CD4-positive, alpha-beta T cell treated with Interleukin-12 subunit alpha and Interleukin-12 subunit beta, for 1 hour (primary cell): ENCODE data around the gene ELFN1.

Source experiments
- DNase-seq: peaks from one replicate; pipeline ENCODE4 v3.0.0-alpha.2; 2020

ELFN1 gene

DNA sequence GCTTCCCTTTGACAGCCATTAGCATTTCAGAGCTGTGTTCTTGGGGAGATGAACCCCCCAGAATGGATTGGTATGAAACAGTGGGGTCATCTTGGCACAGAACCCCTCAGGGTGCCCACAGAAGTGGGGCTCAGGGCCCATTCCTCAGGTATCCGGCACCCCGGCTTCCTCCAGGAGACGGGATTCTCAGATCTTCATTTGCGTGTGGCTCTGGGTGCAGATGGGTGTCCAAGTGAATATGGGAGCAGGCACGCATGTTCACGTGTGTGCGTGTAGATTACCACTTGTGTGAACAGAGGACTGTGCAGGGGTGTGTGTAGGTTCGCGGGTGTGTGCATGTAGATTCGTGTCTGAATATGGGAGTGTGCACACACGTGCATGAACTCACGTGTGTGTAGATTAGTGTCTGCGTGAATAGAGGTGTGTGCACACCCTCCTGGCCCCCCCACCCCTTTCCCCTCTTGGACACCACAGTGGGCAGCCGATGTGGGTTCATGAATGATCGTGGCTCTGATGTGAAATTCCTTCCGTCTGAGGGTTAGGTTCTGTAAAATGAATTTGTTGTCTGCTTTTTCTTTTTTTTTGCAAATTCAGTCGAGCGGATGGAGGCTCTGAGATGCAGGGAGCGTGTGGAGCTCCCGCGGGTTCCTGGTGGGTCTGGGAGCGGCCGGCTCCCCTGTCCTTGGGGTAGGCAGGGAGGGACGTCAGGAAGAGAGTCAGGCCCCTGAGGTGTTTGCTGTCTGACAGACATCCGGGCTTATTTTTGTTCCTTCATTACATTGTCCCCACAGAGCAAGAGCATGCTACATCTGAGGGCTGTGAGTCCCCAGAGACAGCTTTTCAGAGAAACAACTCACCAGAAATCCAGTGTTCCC, 7.4 kb downstream of the ELFN1 start:
- no peak for DNase-seq

DNA sequence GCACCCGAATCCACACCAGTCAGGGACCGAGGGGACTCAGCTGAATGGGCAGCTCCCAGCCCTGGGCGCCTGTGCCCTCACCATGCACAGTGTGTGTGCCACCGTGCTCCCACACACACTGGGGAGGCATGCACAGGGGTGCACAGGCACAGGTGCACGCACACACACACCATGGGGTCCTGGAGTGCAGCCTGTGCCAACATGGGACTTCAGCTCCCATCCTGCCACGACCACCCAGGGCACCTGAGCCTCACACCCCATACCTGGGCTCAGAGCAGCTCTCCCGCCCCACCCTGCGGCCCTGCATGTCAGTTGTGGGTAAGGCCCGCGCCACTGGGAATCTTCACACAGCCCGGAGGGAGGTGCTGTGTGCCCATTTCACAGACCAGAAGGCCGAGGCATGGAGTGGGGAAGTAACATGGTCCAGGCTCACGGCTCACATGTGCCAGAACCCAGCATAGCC, 8.0 kb downstream of the ELFN1 start:
- DNase-seq = no peak

DNA sequence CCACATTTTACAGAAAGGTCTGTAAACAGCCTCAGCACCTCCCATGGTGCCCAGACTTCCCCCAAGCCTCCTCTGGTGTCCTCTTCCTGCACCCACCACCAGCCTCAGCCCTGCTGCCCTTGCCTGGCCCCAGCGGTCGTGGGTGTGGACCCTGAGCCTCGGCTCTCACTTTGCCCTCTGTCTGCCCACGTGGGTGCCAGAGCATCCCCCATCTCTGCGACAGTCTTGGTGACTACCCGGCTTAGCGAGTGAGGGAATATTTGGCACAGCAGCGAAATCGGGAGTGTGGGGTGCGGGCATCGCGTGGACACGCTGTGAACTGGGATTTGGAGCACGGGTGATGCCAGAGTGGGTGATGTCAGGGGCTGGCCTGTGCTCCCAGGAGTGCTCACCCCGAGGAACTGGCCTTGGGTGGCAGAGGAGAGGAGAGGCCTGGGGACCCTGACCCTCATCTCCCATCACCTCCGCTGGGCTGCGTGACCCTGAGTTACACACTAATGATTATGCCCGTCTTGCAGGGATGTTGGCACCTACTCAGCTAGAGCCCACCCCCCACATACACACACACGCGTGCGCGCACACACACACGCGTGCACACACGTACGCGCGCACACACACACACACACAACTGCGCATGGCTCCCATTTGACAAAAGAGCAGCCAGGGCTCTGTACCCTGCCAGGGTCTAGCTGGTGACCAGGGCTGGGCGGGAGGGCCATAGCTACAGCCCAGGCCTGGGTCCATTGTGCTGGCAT, 8.7 kb downstream of the ELFN1 start:
- no peak for DNase-seq

DNA sequence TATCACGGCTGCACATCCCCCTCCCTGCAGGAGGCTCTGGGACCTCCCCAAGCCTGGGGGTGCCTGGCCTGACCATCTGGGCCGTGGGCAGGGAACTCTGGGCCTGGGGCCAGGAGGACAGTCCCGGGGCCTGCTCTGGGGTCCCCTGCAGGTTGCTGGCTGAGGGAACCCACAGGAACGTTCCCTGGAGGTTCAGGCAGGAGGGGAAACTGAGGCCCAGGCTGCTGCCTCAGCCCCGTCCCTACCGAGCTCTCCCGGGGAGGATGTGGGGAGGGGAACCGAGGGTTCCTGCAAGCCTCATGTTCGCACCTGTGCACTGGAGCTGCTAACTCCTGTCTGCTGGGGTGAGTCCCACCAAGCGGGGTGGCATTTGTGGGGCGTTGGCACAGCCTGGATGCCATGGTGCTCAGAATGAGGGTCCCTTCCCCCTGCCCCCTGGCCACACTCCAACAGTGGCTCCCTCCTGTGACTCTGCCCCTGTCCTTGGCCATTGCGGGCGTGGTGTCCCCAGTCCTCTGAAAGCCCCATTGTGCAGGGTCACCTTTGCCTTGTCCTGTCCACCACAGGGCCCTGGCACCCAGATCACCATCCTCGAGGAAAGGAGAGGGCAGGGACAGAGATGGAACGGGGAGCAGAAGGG, 9.4 kb downstream of the ELFN1 start:
- DNase-seq = no peak

DNA sequence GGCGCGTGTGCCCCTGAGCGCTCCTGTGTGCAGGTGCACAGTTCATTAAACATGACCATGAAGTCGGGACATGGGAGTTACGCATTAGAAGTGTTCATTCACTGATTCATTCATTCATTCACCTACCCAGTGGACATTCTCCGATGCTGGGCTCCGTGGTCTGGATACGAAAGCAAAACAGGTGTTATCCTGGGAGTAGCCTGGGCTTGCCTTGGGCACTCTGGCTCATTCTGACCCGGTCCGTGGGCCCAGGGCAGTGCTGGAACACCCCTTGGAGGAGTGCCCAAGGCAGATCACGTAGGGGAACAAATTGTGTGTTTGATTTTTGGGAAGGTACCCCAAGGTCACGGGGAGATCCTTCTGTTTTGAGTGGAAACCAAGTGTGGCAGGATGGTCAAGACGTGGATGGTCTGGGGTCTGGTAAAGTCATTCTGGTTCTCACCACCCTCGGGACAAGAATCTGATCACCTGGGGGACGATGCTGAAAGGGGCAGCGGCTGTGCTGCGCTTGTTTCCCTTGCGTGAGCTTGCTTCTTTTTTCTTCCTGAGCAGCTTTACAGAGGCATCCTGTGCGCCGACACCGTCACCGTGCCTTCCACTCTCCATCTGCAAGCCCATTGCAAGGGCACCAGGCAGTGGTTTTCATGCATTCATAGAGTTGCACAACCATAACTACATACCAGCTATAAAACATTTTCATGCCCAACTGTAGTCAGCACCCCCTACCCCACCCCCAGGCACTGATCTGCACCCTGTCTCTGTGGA, 10.1 kb downstream of the ELFN1 start:
- DNase-seq = no peak

DNA sequence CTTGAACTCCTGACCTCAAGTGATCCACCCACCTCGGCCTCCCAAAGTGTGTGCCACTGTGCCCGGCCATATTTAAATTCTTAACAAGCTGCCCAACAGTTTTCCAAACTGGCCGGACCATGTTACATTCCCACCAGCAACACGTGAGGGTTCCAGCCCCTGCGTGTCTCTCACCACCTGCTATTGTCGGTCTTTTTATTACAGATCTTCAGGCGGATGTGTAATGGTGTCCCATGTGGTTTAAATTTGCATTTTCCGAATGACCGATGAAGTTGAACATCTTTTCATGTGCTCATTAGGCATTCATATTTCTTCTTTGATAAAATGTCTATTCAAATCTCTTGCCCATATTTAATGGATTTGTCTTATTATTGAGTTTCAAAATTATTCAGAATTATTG, 11.5 kb downstream of the ELFN1 start:
- no peak for DNase-seq

DNA sequence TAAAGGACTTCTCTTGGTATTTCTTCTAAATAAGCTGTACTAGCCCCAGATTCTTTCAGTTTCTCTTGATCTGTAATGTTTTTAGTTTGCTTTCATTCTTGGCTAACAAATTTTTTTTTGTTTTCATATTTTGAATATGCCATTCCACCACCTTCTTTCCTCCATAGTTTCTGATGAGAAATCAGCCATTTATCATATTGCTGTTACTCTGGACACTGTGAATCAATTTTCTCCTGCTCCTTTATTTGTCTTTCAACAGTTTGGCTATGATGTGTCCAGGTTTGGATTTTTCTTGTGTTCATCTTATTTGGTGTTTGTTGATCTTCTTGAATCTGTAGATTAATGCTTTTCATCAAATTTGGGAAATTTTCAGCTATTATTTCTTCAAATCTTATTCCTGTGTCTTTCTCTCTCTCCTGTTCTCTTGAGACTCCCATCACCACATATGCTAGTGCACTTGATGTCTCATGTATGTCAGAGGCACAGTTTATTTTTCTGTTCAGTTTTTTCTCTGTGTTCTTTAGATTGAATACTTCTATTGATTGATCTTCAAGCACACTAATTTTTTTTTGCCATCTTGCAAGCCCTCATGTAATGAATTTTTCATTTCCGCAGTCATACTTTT, 15.0 kb downstream of the ELFN1 start:
- DNase-seq = no peak

DNA sequence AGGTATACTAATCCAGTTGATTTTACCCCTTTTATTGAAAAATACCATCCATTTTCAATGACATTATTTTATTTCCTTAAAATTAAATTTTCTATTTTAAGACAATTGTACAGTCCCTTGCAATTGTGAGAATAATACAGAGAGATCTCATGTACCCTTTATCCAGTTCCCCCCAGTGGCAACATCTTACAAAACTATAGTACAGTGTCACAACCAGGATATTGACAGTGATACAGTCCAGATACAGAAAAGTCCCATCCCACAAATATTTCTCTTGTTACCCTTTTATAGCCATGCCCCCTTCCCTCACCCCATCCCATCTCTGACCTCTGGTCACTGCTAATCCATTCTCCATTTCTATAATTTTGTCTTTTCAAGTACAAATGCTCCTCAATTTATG, 18.5 kb downstream of the ELFN1 start:
- no peak for DNase-seq

DNA sequence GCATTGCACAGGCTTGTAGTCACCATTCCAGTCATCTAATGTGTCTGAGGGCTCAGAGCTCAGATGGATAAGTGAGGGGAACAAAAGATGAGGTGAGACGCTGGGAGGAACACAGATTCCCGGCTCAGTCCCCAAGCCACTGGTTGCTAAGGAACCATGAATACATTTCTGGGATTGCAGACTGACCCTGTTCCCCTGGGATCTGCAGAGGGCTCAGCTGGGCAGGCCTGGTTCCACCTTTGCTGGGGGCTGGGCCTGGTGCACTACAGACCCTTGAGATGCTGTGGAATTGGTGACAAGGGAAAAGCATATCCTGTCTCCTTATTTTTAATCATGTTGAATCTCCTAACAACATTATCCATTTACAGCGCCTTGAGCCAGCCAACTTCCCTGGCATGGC, 19.2 kb downstream of the ELFN1 start:
- no peak for DNase-seq

DNA sequence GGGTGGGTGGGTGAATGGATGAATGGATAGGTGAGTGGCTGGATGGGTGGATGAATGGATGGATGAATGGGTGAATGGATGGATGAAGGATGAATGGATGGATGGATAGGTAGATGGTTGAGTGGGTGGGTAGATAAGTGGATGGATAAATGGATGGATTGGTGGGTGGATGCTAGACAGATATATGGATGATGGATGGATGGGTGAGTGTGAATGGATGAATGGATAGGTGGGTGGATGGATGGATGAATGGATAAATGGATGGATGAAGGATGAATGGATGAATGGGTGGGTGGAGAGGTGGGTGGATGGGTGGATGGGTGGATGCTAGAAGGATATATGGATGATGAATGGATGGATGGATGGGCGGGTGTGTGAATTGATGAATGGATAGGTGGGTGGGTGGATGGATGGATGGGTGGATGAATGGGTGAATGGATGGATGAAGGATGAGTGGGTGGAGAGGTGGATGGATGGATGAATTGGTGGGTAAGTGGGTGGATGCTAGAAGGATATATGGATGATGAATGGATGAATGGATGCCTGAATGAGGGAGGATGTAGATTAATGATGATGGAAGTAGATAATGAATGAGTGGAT, 20.4 kb downstream of the ELFN1 start:
- DNase-seq = no peak

DNA sequence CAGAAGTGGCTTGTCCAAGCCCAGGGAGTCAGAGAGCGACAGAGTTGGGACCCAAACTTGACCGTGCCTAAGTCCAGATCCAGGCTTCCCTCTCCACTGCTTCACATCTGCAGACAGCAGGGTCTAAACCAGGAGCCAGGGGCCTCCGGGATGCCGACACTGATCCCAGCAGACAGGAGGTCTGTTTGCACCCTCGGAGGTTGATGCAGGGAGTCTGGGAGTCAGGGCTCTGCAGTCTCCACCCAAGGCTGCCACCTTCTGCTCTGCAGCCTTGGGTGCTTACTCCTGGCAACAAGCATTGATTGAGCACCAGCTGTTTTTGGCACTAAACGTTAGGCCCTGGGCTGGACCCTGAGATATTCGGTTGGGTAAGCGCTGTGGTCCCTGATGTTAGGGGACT, 21.0 kb downstream of the ELFN1 start:
- no peak for DNase-seq

DNA sequence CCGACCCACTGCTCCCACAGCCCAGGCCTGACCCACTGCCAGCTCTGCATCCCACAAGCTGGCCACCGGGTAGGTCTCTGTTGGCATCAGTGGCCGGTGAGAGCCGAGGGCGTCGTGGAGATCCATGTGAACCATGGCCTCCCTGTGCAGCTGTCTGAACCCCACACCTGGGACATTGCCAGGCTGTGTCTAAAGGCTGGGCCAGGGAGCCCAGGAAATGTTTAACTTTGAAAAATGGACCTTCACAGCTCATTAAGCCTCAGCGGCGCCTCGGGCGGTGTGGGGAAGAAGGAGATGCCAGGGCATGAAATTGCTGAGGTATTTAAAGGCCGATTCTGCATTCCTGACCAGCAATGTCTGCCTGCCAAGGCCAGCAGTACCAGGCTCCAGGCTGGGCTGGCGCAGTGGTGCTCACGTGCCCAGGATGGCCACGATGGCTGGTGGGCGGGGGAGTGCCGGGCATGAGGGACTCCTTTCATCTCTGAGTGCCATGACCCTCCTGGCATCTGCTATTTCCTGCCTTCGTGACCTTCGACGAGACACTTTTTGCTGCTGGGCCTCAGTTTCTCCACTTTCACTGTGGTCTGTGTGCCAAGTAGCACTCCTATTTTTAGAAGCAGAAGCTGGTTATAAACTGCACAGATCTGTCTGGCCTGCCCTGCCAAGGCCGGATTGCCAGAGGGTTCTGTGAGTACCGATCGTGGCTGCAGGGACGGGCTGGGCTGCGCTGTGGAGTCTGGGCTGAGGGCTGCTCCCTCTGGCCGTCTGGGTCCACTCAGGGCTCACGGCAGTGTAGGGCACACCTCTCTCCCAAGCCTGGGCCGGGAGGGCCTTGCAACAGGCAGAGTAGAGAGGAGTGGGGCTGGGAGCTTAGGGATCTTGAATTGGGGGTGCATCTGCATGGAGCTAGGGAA, 21.8 kb downstream of the ELFN1 start:
- no peak for DNase-seq

DNA sequence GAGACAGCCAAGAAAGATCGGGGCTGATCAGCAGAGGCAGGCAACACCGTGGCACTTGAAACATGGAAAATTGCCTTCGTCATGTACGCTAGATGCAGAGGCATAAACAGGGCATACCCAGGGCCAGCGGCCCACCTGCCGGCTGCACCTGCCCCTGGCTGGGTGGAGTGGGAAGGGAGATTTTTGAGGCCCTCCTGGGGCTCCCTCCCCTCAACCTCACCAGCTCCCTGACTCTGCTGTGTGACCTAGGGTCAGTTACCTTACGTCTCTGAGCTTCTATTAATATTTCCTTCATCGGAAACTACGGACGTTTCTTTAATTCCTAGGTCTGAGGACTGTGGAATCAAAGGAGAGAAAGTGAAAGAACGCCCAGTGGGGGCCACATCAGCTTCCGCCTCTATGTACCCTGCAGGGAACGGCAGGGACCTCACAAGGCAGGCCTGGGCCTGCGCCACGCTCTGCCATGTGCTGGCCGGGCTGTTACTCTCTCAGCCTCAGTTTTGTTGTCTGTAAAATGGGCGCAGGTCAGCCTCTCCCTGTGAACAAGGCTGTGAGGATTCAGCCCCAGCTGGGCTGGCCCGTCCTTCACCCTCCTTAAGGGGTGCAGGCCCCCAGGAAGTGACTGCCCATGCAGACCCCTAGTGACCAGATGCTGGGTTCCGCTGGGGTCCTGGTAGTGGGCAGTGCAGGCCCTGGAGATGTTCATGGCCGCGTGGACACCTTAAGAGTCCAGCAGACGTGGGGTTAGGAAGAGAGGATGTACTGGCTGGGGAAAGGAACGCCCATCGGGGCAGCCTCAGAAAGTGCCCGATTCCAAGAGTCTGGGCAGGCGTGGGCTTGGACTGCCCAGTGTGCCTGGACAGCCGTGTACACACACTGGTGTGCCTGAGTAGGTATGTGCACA, 22.7 kb downstream of the ELFN1 start:
- DNase-seq = no peak

DNA sequence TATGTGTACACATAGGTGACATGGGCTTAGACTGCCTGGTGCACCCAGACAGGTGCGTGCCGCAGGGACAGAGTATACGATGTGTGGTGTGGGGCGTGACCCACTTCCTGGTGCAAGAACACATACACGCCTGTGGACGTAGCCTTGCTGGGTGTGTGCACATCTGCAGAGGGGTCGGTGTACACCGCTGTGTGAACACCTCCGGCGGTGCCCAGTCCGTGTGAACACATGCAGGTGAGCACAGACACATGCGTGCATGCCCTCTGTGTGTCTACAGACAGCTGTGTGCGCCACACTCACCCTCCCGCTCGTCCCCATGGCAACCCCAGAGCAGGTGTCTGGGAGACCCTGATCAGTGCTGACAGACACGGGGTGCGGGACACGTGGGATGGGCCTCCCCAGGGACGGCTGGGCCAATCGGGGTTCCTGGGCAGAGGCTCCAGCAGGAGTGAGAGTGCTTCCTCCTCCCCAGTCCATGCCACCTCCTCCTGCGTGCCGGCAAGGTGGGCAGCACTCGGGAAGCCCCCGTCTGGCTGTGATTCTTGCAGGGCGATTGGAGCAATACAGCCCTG, 23.4 kb downstream of the ELFN1 start:
- DNase-seq = no peak

DNA sequence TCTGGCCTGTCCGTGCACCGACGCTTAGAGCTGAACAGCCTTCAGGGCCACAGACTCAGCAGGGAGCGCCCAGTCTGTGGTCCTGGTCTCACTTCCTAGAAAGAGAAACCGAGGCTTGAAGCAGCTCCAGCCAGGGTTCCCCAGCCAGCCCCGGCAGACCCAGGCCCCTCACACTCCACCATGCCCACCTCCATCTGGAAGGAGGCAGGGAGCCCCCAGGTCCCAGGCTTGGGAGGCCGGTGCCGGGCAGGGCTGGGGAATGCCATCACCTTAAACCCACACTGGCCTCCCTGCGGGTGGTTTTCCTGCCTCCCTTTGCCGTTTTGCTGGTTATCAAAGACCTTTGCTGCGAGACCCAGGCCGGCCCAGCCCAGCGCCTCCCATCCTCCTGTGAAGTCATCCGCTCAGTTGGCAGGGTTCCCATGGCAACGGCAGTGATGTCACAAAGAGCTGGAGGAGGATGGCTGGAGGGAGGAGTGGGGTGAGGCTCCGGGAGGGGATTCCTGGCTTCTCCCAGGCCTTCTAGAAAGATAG, 24.0 kb downstream of the ELFN1 start:
- no peak for DNase-seq

DNA sequence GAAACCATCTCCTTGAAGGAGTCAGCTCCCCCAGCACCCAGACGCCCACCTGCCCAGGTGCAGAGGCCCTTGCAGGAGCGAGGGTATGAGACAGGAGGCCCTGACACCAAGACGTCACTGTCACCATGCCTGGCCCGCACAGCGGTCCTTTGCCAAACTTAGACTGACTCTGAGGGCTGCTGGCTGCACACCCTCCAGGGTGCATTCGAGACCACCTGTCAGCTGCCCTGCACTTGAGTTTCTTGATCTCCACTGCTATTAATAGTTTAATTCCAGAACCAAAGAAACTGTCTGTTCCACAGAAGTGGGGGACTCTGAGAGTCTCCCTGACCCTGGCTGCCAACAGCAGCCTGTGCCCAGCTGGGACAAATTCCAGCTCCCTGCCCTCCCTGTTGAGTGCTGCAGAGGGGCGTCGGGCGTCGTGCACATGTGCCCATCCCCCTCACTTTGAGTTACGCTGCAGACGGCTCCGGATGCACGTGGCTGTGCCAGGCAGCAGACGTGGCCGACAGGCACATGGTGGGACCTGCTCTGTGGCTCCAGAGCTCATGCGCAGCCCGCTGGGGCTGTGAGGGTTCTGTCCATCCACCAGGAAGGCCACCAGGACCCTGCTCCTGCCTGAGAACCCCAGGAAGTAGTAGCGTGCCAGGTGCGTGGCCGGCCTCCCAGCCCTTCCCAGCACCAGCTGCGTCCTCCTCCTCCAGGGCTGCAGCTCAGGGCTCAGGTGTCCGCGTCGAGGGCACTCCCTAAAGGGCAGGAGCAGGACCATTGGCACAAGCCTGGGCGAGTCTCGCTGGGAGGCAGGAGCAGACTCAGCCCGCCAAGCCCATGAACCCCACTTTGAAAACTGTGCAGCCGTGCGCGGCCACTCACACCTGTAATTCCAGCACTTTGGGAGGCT, 24.8 kb downstream of the ELFN1 start:
- DNase-seq = no peak

DNA sequence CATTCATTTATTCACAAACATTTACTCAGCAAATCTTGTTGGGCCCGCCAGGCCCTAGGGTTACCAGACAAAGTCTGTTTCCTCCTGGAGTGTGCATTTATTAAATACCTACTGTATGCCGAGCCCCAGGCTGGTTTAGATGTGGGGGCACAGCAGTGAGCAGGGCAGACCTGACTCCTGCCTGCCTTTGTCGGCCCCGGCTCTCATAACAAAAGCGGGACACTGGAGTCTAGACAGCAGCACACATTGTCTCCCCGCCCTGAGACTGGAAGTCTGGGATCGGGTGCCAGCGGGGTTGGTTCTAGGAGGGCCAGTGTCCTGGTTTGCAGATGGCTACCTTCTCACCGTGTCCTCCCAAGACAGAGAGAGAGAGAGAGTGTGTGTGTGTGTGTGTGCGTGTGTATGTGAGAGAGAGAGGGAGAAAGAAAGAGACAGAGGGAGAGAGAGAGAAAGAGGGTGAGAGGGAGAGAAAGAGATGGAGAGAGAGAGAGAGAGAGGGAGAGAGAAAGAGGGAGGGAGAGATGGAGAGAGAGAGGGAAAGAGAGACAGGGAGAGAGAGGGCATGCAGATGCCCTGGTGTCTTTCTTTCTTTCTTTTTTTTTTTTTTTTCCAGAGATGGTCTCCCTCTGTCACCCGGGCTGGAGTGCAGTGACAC, 25.9 kb downstream of the ELFN1 start:
- no peak for DNase-seq
